Loucy (cell line): ENCODE data around the gene CAV2.

ENCODE experiments used
- H2AFZ ChIP-seq: fragments of 200-600 bp; sonication (generic); 2 replicates; pipeline ENCODE4 v1.6.0; 2016; ENCODE audit warnings: antibody characterized with exemption, mild to moderate bottlenecking, low read length, moderate library complexity
- H3F3A ChIP-seq: fragments of 200-600 bp; 2 replicates; pipeline ENCODE4 v1.6.0; 2016; ENCODE audit warnings: antibody characterized with exemption, low read depth, mild to moderate bottlenecking
- H3K27me3 ChIP-seq: fragments of 200-600 bp; sonication (generic); 2 replicates; pipeline ENCODE4 v1.6.1; 2014; ENCODE audit warnings: low read length, mild to moderate bottlenecking; ENCODE audit not compliant: insufficient read depth, poor library complexity, severe bottlenecking
- H3K36me3 ChIP-seq: fragments of 200-600 bp; sonication (generic); 2 replicates; pipeline ENCODE4 v1.6.1; 2016; ENCODE audit warnings: low read length; ENCODE audit not compliant: insufficient read depth
- H3K4me1 ChIP-seq: fragments of 200-600 bp; sonication (generic); 2 replicates; pipeline ENCODE4 v1.5.1; 2014; ENCODE audit warnings: low read length, mild to moderate bottlenecking; ENCODE audit not compliant: insufficient read depth, poor library complexity, severe bottlenecking
- H3K4me2 ChIP-seq: fragments of 200-600 bp; sonication (generic); 2 replicates; pipeline ENCODE4 v1.6.0; 2014; ENCODE audit warnings: antibody characterized with exemption, low read length, low read depth, mild to moderate bottlenecking; ENCODE audit not compliant: poor library complexity, severe bottlenecking
- H3K4me3 ChIP-seq: fragments of 200-600 bp; sonication (generic); 2 replicates; pipeline ENCODE4 v1.5.1; 2014; ENCODE audit warnings: low read length, mild to moderate bottlenecking, mixed read lengths; ENCODE audit not compliant: poor library complexity, severe bottlenecking
- H3K79me2 ChIP-seq: fragments of 200-600 bp; sonication (generic); 2 replicates; pipeline ENCODE4 v1.6.1; 2014; ENCODE audit warnings: low read length; ENCODE audit not compliant: insufficient read depth
- H3K9ac ChIP-seq: fragments of 200-600 bp; sonication (generic); 2 replicates; pipeline ENCODE4 v1.6.0; 2014; ENCODE audit warnings: mild to moderate bottlenecking, low read depth, low read length, moderate library complexity; ENCODE audit not compliant: poor library complexity, severe bottlenecking
- H3K9me2 ChIP-seq: fragments of 200-600 bp; sonication (generic); replicated peaks from 2 replicates; pipeline ENCODE4 v1.6.1; 2016; ENCODE audit warnings: low read depth, low read length, mixed read lengths
- H3K9me3 ChIP-seq: fragments of 200-600 bp; sonication (generic); 2 replicates; pipeline ENCODE4 v1.6.1; 2014; ENCODE audit warnings: mild to moderate bottlenecking, antibody characterized with exemption, low read length, low read depth; ENCODE audit not compliant: insufficient read depth
- H4K20me1 ChIP-seq: fragments of 200-600 bp; sonication (generic); 2 replicates; pipeline ENCODE4 v1.6.0; 2014; ENCODE audit warnings: antibody characterized with exemption, low read length, mild to moderate bottlenecking; ENCODE audit not compliant: insufficient read depth, poor library complexity, severe bottlenecking
- EZH2phosphoT487 ChIP-seq: fragments of 200-600 bp; IDR thresholded peaks from 2 replicates; pipeline ENCODE4 v1.6.1; 2018; ENCODE audit warnings: antibody characterized with exemption, mild to moderate bottlenecking, moderate library complexity, borderline replicate concordance
- TF ChIP-seq, protein P1 (sequence below): fragments of 200-600 bp; sonication (generic); conservative IDR thresholded peaks from 2 replicates; pipeline ENCODE4 v1.5.1; 2014; ENCODE audit warnings: mild to moderate bottlenecking, antibody characterized with exemption, low read length

The CAV2 gene

DNA sequence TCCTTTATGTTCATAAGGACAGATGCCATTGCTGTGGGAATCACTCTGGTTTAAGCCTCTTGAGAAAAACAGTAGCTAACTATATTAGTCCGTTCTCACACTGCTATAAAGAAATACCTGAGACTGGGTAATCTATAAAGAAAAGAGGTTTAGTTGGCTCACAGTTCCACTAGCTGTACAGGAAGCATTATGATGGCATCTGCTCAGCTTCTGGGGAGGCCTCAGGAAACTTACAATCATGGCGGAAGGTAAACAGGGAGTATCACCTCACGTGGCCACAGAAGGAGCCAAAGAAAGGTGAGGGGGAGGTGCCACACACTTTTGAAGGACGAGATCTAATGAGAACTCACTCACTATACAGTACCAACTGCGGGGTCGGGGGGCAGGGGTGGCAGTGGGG, 2.9 kb upstream of the CAV2 start:
- Histone ChIP-seq H3K79me2 (no peaks in the 10 kb centered on the region), H3F3A (no peaks in the 10 kb centered on the region), H3K9ac (no peak overlapping the region), H4K20me1 (no peaks in the 10 kb centered on the region), H3K9me3 (no peaks in the 10 kb centered on the region), H3K9me2 (no peaks in the 10 kb centered on the region), H3K4me3 (no peak overlapping the region), H2AFZ (no peak overlapping the region), H3K4me1 (peaks cover 7% of the 10 kb centered on the region), H3K36me3 (no peaks in the 10 kb centered on the region), H3K4me2 (no peak overlapping the region), H3K27me3 (no peaks in the 10 kb centered on the region)
- TF ChIP-seq, protein P1, sequence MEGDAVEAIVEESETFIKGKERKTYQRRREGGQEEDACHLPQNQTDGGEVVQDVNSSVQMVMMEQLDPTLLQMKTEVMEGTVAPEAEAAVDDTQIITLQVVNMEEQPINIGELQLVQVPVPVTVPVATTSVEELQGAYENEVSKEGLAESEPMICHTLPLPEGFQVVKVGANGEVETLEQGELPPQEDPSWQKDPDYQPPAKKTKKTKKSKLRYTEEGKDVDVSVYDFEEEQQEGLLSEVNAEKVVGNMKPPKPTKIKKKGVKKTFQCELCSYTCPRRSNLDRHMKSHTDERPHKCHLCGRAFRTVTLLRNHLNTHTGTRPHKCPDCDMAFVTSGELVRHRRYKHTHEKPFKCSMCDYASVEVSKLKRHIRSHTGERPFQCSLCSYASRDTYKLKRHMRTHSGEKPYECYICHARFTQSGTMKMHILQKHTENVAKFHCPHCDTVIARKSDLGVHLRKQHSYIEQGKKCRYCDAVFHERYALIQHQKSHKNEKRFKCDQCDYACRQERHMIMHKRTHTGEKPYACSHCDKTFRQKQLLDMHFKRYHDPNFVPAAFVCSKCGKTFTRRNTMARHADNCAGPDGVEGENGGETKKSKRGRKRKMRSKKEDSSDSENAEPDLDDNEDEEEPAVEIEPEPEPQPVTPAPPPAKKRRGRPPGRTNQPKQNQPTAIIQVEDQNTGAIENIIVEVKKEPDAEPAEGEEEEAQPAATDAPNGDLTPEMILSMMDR = no peak
- TF ChIP-seq EZH2phosphoT487 = no peak

DNA sequence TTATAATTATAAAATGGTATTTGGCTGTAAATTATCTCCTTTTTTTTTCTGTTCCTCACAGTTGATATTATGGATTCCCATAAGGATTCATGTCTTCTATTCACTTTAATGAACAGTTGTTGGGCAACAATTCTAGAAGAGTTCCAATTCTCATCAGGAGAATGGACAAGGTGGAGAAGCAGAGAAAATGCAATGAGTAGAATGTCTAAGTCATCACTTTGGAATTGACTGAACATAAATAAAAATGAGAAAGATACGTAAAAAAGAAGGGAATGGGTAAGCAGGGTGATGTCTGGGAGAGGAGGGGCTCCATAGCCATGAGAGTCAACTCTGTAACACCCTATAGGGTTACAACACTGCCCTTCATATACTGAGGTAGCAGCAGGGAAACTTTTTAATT, 1.8 kb upstream of the CAV2 start:
- Histone ChIP-seq H3K4me2 (no peak overlapping the region), H3K9me2 (no peaks in the 10 kb centered on the region), H3K36me3 (no peaks in the 10 kb centered on the region), H3K4me3 (no peak overlapping the region), H3K9ac (no peak overlapping the region), H3F3A (no peaks in the 10 kb centered on the region), H3K4me1 (peaks cover 7% of the 10 kb centered on the region), H3K9me3 (no peaks in the 10 kb centered on the region), H2AFZ (no peak overlapping the region), H3K79me2 (no peaks in the 10 kb centered on the region), H4K20me1 (no peaks in the 10 kb centered on the region), H3K27me3 (no peaks in the 10 kb centered on the region)
- no peak for TF ChIP-seq EZH2phosphoT487
- TF ChIP-seq, protein P1 = no peak

DNA sequence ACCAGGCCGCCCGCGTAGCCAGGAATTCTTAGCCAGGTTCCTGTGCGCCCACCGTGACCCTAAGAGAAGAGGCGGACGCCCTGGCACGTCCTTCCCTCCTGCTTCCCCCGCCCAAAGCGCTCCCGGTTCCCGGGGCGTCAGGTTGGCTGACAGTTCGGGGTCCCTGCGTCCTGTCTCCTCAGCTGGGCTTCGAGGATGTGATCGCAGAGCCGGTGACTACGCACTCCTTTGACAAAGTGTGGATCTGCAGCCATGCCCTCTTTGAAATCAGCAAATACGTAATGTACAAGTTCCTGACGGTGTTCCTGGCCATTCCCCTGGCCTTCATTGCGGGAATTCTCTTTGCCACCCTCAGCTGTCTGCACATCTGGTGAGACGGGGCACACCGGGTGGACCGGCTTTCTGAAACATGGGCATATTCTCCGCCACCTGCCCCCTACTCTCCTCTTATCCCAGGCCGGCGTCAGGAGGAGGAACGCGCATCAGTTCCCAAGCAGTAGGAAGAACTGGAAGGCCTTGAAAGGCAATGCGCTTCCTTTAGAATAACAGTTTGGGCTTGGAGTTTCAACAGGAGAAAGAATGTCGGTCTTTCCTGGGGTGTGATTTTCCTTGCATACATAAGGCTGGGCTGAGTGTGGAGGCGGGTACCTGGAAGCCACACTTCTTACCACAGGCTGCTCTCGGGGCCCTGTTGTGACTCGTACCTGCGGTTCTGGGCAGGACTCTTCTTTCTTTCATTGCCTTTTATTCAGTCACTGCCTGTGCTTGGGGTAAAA, 728 bp downstream of the CAV2 start:
- H3K36me3 ChIP-seq = no peaks in the 10 kb centered on the region
- H3K27me3 ChIP-seq = no peaks in the 10 kb centered on the region
- H3K4me1 ChIP-seq = no peaks in the 10 kb centered on the region
- H3K9me3 ChIP-seq = no peaks in the 10 kb centered on the region
- no peak overlapping the region for H3K4me3 ChIP-seq
- H3F3A ChIP-seq = no peaks in the 10 kb centered on the region
- no peak overlapping the region for H2AFZ ChIP-seq
- TF ChIP-seq, protein P1 = no peak
- no peak for TF ChIP-seq EZH2phosphoT487
- H3K4me2 ChIP-seq = no peak overlapping the region
- H3K9ac ChIP-seq = no peak overlapping the region
- no peaks in the 10 kb centered on the region for H3K79me2 ChIP-seq
- H3K9me2 ChIP-seq = no peaks in the 10 kb centered on the region
- no peaks in the 10 kb centered on the region for H4K20me1 ChIP-seq
